ENCODE data around the gene CMPK1.

The CMPK1 gene

GRCh38 chr1:47388891-47389238 is 55.3 kb downstream of the CMPK1 start:
- no peaks in the 10 kb centered on the region for H4K20me1 ChIP-seq
- no peak overlapping the region for H3K27ac ChIP-seq
- no peak overlapping the region for H3K9ac ChIP-seq
- no peaks in the 10 kb centered on the region for H3K36me3 ChIP-seq
- H3K4me2 ChIP-seq: no peak overlapping the region
- H3K4me1 ChIP-seq: no peaks in the 10 kb centered on the region
- H3K4me3 ChIP-seq: no peak overlapping the region
- TF ChIP-seq Cebpa-rat (IDR thresholded peaks at IDR 0.05): no peak
- no peaks in the 10 kb centered on the region for H3K27me3 ChIP-seq
- H3K9me3 ChIP-seq: no peaks in the 10 kb centered on the region

DNA sequence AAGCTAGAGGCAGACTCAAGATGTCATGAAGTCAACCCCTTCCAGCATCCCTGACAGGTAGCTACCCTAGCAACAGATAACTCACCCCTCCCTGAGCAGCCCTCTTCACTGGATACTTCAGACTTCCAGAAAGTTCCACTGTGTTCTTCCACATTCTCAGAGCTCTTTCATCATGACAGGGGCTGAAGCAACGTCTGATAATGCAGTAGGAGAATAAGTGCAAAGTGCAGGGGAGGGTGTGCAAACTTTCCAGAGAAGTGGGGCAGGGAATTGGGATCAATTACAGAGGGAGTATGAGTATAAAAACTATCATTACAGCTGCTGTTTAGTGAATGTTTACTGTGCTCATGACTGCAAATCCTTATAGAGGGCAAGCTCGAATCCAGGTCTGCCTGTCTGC is 56.1 kb downstream of the CMPK1 start:
- Histone ChIP-seq H3K4me1 (no peaks in the 10 kb centered on the region), H3K9me3 (no peaks in the 10 kb centered on the region), H4K20me1 (no peaks in the 10 kb centered on the region), H3K9ac (no peak overlapping the region), H3K27me3 (no peaks in the 10 kb centered on the region), H3K27ac (no peak overlapping the region), H3K4me2 (no peak overlapping the region), H3K4me3 (no peak overlapping the region), H3K36me3 (no peaks in the 10 kb centered on the region)
- TF ChIP-seq Cebpa-rat (IDR thresholded peaks at IDR 0.05): no peak

GRCh38 chr1:47390843-47391242 is 57.3 kb downstream of the CMPK1 start:
- H3K4me1 ChIP-seq: no peaks in the 10 kb centered on the region
- no peak overlapping the region for H3K9ac ChIP-seq
- H3K27me3 ChIP-seq: no peaks in the 10 kb centered on the region
- H4K20me1 ChIP-seq: no peaks in the 10 kb centered on the region
- no peaks in the 10 kb centered on the region for H3K9me3 ChIP-seq
- H3K4me2 ChIP-seq: no peak overlapping the region
- no peak overlapping the region for H3K27ac ChIP-seq
- H3K36me3 ChIP-seq: no peaks in the 10 kb centered on the region
- H3K4me3 ChIP-seq: no peak overlapping the region
- TF ChIP-seq Cebpa-rat (IDR thresholded peaks at IDR 0.05): no peak

DNA sequence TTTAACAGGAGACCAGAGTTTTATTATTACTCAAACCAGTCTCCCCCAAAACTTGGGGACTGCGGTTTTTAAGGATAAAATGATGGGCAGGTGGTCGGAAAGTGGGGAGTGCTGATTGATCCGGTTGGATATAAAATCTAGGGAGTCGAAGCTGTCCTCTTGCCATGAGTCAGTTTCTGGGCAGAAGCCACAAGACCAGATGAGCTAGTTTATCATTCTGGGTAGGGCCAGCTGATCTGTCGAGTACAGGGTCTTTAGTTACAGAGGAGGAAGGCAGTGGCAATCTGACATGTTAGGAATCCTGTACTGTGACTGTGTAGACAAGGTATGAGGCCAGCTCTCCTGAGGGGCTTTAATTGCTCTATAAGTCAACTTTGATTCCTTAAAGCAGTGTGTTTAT is 59.6 kb downstream of the CMPK1 start:
- H3K27me3 ChIP-seq: no peaks in the 10 kb centered on the region
- no peak overlapping the region for H3K4me3 ChIP-seq
- H3K9me3 ChIP-seq: no peaks in the 10 kb centered on the region
- H3K4me2 ChIP-seq: no peak overlapping the region
- H3K4me1 ChIP-seq: no peaks in the 10 kb centered on the region
- no peaks in the 10 kb centered on the region for H3K36me3 ChIP-seq
- TF ChIP-seq Cebpa-rat (IDR thresholded peaks at IDR 0.05): no peak
- no peak overlapping the region for H3K27ac ChIP-seq
- H3K9ac ChIP-seq: no peak overlapping the region
- no peaks in the 10 kb centered on the region for H4K20me1 ChIP-seq

DNA sequence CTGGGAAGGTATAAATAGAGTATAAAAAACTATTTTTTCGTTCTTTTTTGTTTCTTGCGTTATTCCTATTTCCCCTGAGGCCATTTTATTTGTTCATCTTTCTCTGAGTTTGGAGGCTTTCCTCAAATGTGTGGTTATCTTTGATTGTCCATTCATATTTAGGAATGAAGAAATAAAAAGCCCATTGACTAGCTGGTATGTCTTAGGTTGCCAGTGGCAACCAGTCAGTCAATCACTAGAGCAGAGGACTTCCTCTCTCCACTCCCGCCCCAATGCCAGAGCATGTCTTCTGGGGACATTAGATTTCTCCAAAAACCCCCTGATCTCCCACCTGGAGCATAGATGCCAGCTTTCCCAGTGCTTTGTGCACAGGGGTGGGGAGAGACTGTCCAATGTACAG is 61.8 kb downstream of the CMPK1 start:
- no peak overlapping the region for H3K9ac ChIP-seq
- no peaks in the 10 kb centered on the region for H3K9me3 ChIP-seq
- H3K4me3 ChIP-seq: no peak overlapping the region
- H3K4me1 ChIP-seq: no peaks in the 10 kb centered on the region
- no peak overlapping the region for H3K4me2 ChIP-seq
- no peaks in the 10 kb centered on the region for H3K36me3 ChIP-seq
- H3K27ac ChIP-seq: no peak overlapping the region
- TF ChIP-seq Cebpa-rat (IDR thresholded peaks at IDR 0.05): no peak
- no peaks in the 10 kb centered on the region for H4K20me1 ChIP-seq
- H3K27me3 ChIP-seq: no peaks in the 10 kb centered on the region

DNA sequence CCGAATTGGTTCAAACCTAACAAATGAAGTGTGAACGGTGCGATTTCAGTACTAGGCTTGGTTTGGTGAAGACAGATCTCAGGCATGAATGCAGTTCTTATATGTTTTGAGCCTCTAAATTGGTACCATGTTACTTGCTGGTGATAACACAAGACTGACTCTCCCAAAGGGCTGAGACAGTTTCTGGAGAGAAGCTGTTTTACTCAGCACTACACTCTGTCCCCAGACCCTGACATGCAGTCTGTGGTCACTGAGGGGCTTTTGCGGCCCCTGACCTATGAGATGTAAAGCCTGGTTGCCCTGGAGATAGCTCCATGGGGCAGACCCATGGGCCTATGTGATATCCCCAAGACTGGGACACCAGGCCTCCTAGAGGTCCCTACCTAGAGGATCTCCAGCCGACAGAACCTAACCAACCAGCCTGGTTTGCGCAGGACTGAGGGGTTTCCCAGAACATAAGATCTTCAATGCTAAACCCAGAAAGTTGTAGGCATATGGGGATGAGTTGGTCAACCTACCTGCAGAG is 63.1 kb downstream of the CMPK1 start:
- Histone ChIP-seq H3K9ac (no peak overlapping the region), H3K27me3 (no peaks in the 10 kb centered on the region), H3K27ac (no peak overlapping the region), H4K20me1 (no peaks in the 10 kb centered on the region), H3K4me3 (no peak overlapping the region), H3K4me1 (no peaks in the 10 kb centered on the region), H3K4me2 (no peak overlapping the region), H3K9me3 (no peaks in the 10 kb centered on the region), H3K36me3 (no peaks in the 10 kb centered on the region)
- TF ChIP-seq Cebpa-rat (IDR thresholded peaks at IDR 0.05): no peak

DNA sequence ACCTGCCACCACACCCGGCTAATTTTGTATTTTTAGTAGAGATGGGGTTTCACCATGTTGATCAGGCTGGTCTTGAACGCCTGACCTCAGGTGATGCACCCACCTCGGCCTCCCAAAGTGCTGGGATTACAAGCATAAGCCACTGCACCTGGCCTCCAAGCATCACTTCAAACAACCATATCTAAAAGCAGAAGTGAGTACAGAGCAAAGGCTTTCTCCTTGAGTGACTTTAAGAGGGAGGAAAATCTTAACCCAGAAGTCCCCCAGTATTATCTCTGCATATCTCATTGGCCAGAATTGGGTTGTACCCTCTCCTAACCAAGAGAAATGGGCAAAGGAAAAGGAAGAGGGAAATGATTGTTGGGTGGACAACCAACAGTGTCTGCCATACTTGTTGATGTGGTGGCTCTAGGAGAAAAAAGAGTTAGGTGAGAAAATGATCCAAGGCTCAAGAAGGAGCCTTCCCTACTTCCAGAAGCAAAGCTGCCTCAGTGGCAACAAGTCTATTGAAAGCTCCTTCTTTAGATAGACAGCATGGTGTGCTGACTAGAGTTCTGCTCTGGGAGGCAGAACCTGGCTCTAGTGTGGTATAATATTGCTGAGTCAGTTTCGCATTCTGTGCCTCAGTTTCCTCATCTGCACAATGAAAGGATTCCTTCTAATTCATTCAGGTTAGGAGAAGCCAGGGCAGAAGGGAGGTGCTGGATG is 65.7 kb downstream of the CMPK1 start:
- no peaks in the 10 kb centered on the region for H4K20me1 ChIP-seq
- H3K4me2 ChIP-seq: no peak overlapping the region
- H3K9me3 ChIP-seq: no peaks in the 10 kb centered on the region
- H3K4me1 ChIP-seq: no peaks in the 10 kb centered on the region
- no peaks in the 10 kb centered on the region for H3K36me3 ChIP-seq
- no peak for TF ChIP-seq Cebpa-rat (IDR thresholded peaks at IDR 0.05)
- no peak overlapping the region for H3K27ac ChIP-seq
- no peaks in the 10 kb centered on the region for H3K27me3 ChIP-seq
- H3K4me3 ChIP-seq: no peak overlapping the region
- H3K9ac ChIP-seq: no peak overlapping the region

DNA sequence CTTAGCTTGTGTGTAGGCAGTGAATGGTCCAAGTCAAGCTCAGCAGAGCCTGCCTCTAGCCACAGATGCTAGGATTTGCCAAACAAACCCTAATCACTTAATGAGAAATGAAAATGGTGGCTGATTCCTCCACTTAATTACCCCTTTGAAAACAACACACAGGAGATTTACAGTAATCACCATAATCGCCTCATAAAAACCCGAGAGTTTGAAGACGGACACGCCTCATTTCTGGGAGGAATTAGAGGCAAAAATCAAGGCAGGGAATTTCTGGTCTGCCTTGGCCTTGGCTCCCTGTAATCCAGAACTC is 66.2 kb downstream of the CMPK1 start:
- H3K9ac ChIP-seq: no peak overlapping the region
- H3K27ac ChIP-seq: no peak overlapping the region
- H3K4me2 ChIP-seq: no peak overlapping the region
- TF ChIP-seq Cebpa-rat (IDR thresholded peaks at IDR 0.05): no peak
- H4K20me1 ChIP-seq: no peaks in the 10 kb centered on the region
- H3K27me3 ChIP-seq: no peaks in the 10 kb centered on the region
- no peaks in the 10 kb centered on the region for H3K4me1 ChIP-seq
- no peak overlapping the region for H3K4me3 ChIP-seq
- H3K36me3 ChIP-seq: no peaks in the 10 kb centered on the region
- H3K9me3 ChIP-seq: no peaks in the 10 kb centered on the region

DNA sequence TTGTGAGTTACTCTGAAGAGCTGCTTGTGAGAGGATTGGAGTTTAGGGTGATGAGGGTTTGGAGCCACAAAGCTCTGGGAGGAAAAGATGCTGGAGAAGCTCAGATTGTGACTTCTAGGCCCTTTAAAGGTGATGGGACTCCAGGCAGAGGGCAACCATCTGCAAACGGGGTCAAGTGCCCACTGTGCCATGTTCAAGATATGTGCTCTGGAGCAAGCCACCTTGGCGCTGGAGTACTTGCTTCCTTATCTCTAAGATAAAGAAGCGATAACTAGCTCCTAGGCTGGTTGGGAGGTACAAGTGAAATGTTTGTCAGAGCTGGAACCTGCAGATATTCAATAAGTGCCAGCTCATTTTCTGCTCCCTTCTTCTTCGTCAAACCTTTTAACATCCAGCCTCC is 68.2 kb downstream of the CMPK1 start:
- Histone ChIP-seq H4K20me1 (no peaks in the 10 kb centered on the region), H3K4me1 (no peaks in the 10 kb centered on the region)
- TF ChIP-seq Cebpa-rat (IDR thresholded peaks at IDR 0.05): no peak

DNA sequence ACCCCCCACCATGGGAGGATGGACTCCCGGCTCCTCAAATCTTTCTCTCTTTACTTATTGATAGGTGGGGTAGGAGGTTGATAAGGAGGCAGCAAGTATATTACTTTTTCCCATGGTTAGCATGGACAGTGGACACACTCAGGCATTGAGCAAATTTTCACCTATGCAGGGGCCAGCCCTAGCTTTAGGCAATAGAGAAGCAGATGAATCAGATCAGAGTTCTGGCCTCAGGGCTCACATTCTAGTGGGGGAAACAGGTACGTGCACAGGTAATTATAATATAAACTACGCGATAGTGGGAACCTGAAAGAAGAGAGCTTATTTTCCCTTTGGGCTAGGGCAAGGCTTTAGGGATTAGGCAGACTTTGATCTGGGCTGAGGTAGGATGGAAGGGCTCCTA is 69.0 kb downstream of the CMPK1 start:
- Histone ChIP-seq H3K27me3 (no peaks in the 10 kb centered on the region), H3K4me1 (no peaks in the 10 kb centered on the region), H3K4me2 (no peak overlapping the region), H3K27ac (no peak overlapping the region), H3K9me3 (no peaks in the 10 kb centered on the region), H3K9ac (no peak overlapping the region), H3K36me3 (no peaks in the 10 kb centered on the region), H3K4me3 (no peak overlapping the region), H4K20me1 (no peaks in the 10 kb centered on the region)
- no peak for TF ChIP-seq Cebpa-rat (IDR thresholded peaks at IDR 0.05)

More for the DNA sequence above, 68.2 kb downstream of the CMPK1 start:
- H3K4me2 ChIP-seq: no peak overlapping the region
- no peaks in the 10 kb centered on the region for H3K36me3 ChIP-seq
- no peak overlapping the region for H3K27ac ChIP-seq
- no peaks in the 10 kb centered on the region for H3K9me3 ChIP-seq
- no peak overlapping the region for H3K4me3 ChIP-seq
- no peaks in the 10 kb centered on the region for H3K27me3 ChIP-seq
- H3K9ac ChIP-seq: no peak overlapping the region

Measured in BLaER1 (cell line).